OCI-LY1 (cell line): Measurements from ENCODE around the gene DNAH8.

Source experiments
- H2AFZ ChIP-seq: fragments of 200-600 bp; sonication (generic), shearing (Covaris generic); 2 replicates; pipeline ENCODE4 v1.6.0; 2014; ENCODE audit warnings: antibody characterized with exemption, mild to moderate bottlenecking, low read length
- H3F3A ChIP-seq: fragments of 200-600 bp; sonication (generic), shearing (Covaris generic); 2 replicates; pipeline ENCODE4 v1.6.0; 2014; ENCODE audit warnings: mild to moderate bottlenecking, antibody characterized with exemption, low read length, moderate library complexity; ENCODE audit not compliant: insufficient read depth
- H3K27ac ChIP-seq: fragments of 200-600 bp; sonication (generic); 2 replicates; pipeline ENCODE4 v1.5.1; 2014; ENCODE audit warnings: low read length, mixed run types, mild to moderate bottlenecking, low read depth; ENCODE audit not compliant: poor library complexity, severe bottlenecking
- H3K27me3 ChIP-seq: fragments of 200-600 bp; sonication (generic); 2 replicates; pipeline ENCODE4 v1.6.0; 2014; ENCODE audit warnings: antibody characterized with exemption, mild to moderate bottlenecking, low read length, moderate library complexity; ENCODE audit not compliant: insufficient read depth
- H3K36me3 ChIP-seq: fragments of 200-600 bp; sonication (generic); 2 replicates; pipeline ENCODE4 v1.6.1; 2014; ENCODE audit warnings: mild to moderate bottlenecking, antibody characterized with exemption, low read length, moderate library complexity, mixed read lengths; ENCODE audit not compliant: insufficient read depth
- H3K4me1 ChIP-seq: fragments of 200-600 bp; sonication (generic); 2 replicates; pipeline ENCODE4 v1.5.1; 2014; ENCODE audit warnings: mild to moderate bottlenecking, low read length, moderate library complexity; ENCODE audit not compliant: insufficient read depth, severe bottlenecking
- H3K4me2 ChIP-seq: fragments of 200-600 bp; sonication (generic), shearing (Covaris generic); 2 replicates; pipeline ENCODE4 v1.6.1; 2014; ENCODE audit warnings: low read length
- H3K4me3 ChIP-seq: fragments of 200-600 bp; sonication (generic); 2 replicates; pipeline ENCODE4 v1.5.1; 2014; ENCODE audit warnings: low read length, low read depth, mild to moderate bottlenecking, mixed read lengths; ENCODE audit not compliant: poor library complexity, severe bottlenecking
- H3K79me2 ChIP-seq: fragments of 200-600 bp; shearing (Covaris generic); 2 replicates; pipeline ENCODE4 v1.6.1; 2016; ENCODE audit warnings: mixed run types, low read length, mixed read lengths; ENCODE audit not compliant: insufficient read depth
- H3K9ac ChIP-seq: fragments of 200-600 bp; sonication (generic), shearing (Covaris generic); 2 replicates; pipeline ENCODE4 v1.6.1; 2014; ENCODE audit warnings: mild to moderate bottlenecking, low read length, mixed read lengths
- H3K9me2 ChIP-seq: fragments of 200-600 bp; sonication (generic), shearing (Covaris generic); 2 replicates; pipeline ENCODE4 v1.6.1; 2014; ENCODE audit warnings: low read depth, mild to moderate bottlenecking, low read length, mixed read lengths
- H3K9me3 ChIP-seq: fragments of 200-600 bp; shearing (Covaris generic); 2 replicates; pipeline ENCODE4 v1.6.1; 2014; ENCODE audit warnings: low read length, mixed read lengths
- H4K20me1 ChIP-seq: fragments of 200-600 bp; sonication (generic), shearing (Covaris generic); 2 replicates; pipeline ENCODE4 v1.6.0; 2016; ENCODE audit warnings: mild to moderate bottlenecking, low read length; ENCODE audit not compliant: insufficient read depth
- EZH2 ChIP-seq: fragments of 200-600 bp; sonication (generic), shearing (Covaris generic); IDR thresholded peaks from 2 replicates; pipeline ENCODE4 v1.8.0; 2017; ENCODE audit warnings: borderline replicate concordance, mixed run types, mild to moderate bottlenecking, antibody characterized with exemption, low read length, moderate library complexity, mixed read lengths
- TF ChIP-seq, protein P1 (sequence below): fragments of 200-600 bp; sonication (generic), shearing (Covaris generic); IDR thresholded peaks from 2 replicates; pipeline ENCODE4 v1.5.1; 2017; ENCODE audit warnings: mild to moderate bottlenecking, antibody characterized with exemption, low read length, moderate library complexity, mixed read lengths

Gene DNAH8

DNA sequence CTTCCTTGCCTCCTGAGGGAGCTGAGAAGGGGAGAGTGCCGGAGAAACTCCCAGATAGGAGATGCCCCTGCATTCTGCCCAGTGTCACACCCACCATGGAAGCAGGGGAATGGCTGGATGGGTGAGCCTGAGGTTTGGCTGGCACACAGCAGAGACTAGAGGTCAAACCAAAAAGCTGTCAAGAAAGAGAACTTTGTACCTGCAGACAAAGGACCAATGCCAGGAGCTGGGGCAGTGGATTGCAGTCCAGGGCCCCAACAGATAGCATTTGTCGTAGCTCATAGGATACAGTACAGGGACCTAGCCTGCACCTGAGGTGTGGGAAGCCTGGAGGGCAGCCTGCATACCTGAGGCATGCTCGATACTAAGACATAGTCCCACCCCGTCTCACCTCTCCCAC, 227.3 kb downstream of the DNAH8 start:
- no peaks in the 10 kb centered on the region for H3K4me1 ChIP-seq
- no peaks in the 10 kb centered on the region for H3K79me2 ChIP-seq
- no peak for TF ChIP-seq EZH2
- TF ChIP-seq, protein P1, sequence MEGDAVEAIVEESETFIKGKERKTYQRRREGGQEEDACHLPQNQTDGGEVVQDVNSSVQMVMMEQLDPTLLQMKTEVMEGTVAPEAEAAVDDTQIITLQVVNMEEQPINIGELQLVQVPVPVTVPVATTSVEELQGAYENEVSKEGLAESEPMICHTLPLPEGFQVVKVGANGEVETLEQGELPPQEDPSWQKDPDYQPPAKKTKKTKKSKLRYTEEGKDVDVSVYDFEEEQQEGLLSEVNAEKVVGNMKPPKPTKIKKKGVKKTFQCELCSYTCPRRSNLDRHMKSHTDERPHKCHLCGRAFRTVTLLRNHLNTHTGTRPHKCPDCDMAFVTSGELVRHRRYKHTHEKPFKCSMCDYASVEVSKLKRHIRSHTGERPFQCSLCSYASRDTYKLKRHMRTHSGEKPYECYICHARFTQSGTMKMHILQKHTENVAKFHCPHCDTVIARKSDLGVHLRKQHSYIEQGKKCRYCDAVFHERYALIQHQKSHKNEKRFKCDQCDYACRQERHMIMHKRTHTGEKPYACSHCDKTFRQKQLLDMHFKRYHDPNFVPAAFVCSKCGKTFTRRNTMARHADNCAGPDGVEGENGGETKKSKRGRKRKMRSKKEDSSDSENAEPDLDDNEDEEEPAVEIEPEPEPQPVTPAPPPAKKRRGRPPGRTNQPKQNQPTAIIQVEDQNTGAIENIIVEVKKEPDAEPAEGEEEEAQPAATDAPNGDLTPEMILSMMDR = no peak
- H3K27ac ChIP-seq = no peak overlapping the region
- H2AFZ ChIP-seq = no peak overlapping the region
- no peaks in the 10 kb centered on the region for H3K36me3 ChIP-seq
- no peaks in the 10 kb centered on the region for H3K9me2 ChIP-seq
- no peak overlapping the region for H3K4me2 ChIP-seq
- no peak overlapping the region for H3K4me3 ChIP-seq
- no peaks in the 10 kb centered on the region for H3K27me3 ChIP-seq
- H3K9ac ChIP-seq = no peak overlapping the region
- H4K20me1 ChIP-seq = no peaks in the 10 kb centered on the region
- no peaks in the 10 kb centered on the region for H3F3A ChIP-seq
- no peaks in the 10 kb centered on the region for H3K9me3 ChIP-seq

- no peak overlapping the region for H3K4me3 ChIP-seq
- TF ChIP-seq EZH2 = no peak
- TF ChIP-seq, protein P1 = no peak
- no peak overlapping the region for H3K4me2 ChIP-seq
- no peaks in the 10 kb centered on the region for H3K4me1 ChIP-seq
- no peaks in the 10 kb centered on the region for H3K9me3 ChIP-seq
- no peaks in the 10 kb centered on the region for H3K9me2 ChIP-seq
- H3K36me3 ChIP-seq = no peaks in the 10 kb centered on the region
- H3K27ac ChIP-seq = no peak overlapping the region
- H2AFZ ChIP-seq = no peak overlapping the region
- no peaks in the 10 kb centered on the region for H3F3A ChIP-seq
- no peaks in the 10 kb centered on the region for H3K27me3 ChIP-seq
- H4K20me1 ChIP-seq = no peaks in the 10 kb centered on the region
- no peak overlapping the region for H3K9ac ChIP-seq
- H3K79me2 ChIP-seq = no peaks in the 10 kb centered on the region
Measured at GRCh38 chr6:38942965-38943364, 227.9 kb downstream of the DNAH8 start.

- Histone ChIP-seq H3K4me2 (no peak overlapping the region), H2AFZ (no peak overlapping the region), H3K27ac (no peak overlapping the region), H4K20me1 (no peaks in the 10 kb centered on the region), H3K9me2 (no peaks in the 10 kb centered on the region), H3K4me3 (no peak overlapping the region), H3K27me3 (no peaks in the 10 kb centered on the region), H3K9me3 (no peaks in the 10 kb centered on the region), H3K9ac (no peak overlapping the region), H3F3A (no peaks in the 10 kb centered on the region), H3K36me3 (no peaks in the 10 kb centered on the region), H3K4me1 (no peaks in the 10 kb centered on the region), H3K79me2 (no peaks in the 10 kb centered on the region)
- TF ChIP-seq, protein P1 = peak; percentile 32; the same call in 1 of the 2 replicates
- no peak for TF ChIP-seq EZH2
Measured at GRCh38 chr6:38943964-38944363, 228.9 kb downstream of the DNAH8 start.
